ENCODE measurements around the gene H2BW2. TPM values are rescaled to one million over a fixed set of nuclear protein-coding genes. Genes with fewer than 3 reads are reported as not detected.
"Not testable (repeated sequence)": the region's sequence is repeated elsewhere in the genome, so short reads cannot be mapped to it uniquely, and the experiment has no call there.

H2BW2 gene
- total RNA-seq, 2 experiments from 2014 or later: not detected

DNA sequence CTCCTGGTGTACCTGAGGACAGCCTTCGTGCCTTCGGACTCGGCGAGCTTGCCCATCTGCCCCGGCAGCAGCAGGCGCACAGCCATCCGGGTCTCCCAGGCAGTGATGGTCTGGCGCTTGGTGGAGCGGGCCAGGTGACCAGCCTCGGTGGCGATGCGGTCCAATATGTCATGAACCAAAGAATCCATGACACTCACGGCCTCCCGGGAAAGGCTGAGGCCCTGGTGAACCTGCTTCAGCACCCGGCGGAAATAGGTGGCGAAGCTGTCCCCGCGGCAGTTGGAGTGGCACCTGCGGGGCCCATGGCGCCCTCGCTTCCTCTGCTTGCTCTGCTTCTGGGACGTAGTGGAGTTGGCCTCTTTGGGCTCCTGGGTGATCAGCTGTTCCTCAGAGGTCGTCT lies 26.6 kb upstream of the H2BW2 start:
- ATAC-seq (ENCODE audit: poor library complexity): no peak
- no peak overlapping the region for H3K27ac ChIP-seq (ENCODE audit: low read depth in 1 of 2, low read length in 2 of 2)
- H3K4me3 Mint-ChIP-seq: no peak overlapping the region
- H3K36me3 ChIP-seq (ENCODE audit: insufficient read depth, low read length): no peaks in the 10 kb centered on the region
- TF ChIP-seq, protein P1, sequence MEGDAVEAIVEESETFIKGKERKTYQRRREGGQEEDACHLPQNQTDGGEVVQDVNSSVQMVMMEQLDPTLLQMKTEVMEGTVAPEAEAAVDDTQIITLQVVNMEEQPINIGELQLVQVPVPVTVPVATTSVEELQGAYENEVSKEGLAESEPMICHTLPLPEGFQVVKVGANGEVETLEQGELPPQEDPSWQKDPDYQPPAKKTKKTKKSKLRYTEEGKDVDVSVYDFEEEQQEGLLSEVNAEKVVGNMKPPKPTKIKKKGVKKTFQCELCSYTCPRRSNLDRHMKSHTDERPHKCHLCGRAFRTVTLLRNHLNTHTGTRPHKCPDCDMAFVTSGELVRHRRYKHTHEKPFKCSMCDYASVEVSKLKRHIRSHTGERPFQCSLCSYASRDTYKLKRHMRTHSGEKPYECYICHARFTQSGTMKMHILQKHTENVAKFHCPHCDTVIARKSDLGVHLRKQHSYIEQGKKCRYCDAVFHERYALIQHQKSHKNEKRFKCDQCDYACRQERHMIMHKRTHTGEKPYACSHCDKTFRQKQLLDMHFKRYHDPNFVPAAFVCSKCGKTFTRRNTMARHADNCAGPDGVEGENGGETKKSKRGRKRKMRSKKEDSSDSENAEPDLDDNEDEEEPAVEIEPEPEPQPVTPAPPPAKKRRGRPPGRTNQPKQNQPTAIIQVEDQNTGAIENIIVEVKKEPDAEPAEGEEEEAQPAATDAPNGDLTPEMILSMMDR (IDR thresholded peaks at IDR 0.05): no peak
- ChIA-PET CTCF (no interaction called here), POLR2A (no interaction called here)
- peaks cover 0 to 3% of the 10 kb centered on the region in 2 experiments for H3K27me3 ChIP-seq (ENCODE audit: control insufficient read depth in 1 of 2, insufficient read depth in 2 of 2, low read length in 2 of 2)
- DNase-seq: no peak
- no peaks in the 10 kb centered on the region for H3K4me1 ChIP-seq (ENCODE audit: insufficient read depth, low read length)
- H3K4me1 Mint-ChIP-seq (ENCODE audit: low read depth): no peaks in the 10 kb centered on the region
- no peaks in the 10 kb centered on the region for H3K9me3 ChIP-seq (ENCODE audit: control insufficient read depth in 1 of 2, insufficient read depth in 1 of 2, low read length in 2 of 2)
- H3K27ac Mint-ChIP-seq: no peak overlapping the region
- intact Hi-C loops (cut with DNase I, micrococcal nuclease): no loop called here
- H3K4me3 ChIP-seq (ENCODE audit: low read length): no peak overlapping the region
- H3K36me3 Mint-ChIP-seq (ENCODE audit: low read depth): no peaks in the 10 kb centered on the region
- H3K9me3 Mint-ChIP-seq: no peaks in the 10 kb centered on the region
- no peaks in the 10 kb centered on the region for H3K27me3 Mint-ChIP-seq

DNA sequence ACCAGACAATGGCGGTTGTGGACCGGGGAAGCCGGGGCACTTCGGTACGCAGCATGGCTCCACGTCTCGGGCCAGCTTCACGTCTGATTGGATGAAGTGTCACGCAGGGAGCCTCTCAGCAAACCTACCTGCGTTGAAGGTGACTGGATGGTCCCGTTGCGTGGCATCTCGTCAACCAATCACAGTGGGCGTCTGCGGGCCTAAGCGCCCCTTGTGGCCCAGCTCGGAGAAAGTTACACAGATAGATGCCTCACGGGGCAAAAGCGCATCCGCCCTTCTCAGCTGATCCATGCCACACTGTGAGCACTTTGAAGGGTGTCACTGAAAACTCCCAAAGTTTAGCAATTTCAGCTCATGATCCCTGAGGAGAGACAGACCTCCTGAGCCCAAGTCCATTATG lies 26.1 kb upstream of the H2BW2 start, which contains the start of gene H2BW1:
H2BW1 (minus strand) TSS at position 103 of the 400 bp plus-strand sequence. CDS start 132 bp downstream, outside the sequence.
- H3K36me3 Mint-ChIP-seq (ENCODE audit: low read depth): no peaks in the 10 kb centered on the region
- intact Hi-C loops (cut with DNase I, micrococcal nuclease): no loop called here
- Histone ChIP-seq H3K9me3 (ENCODE audit: control insufficient read depth in 1 of 2, insufficient read depth in 1 of 2, low read length in 2 of 2) (no peaks in the 10 kb centered on the region), H3K27me3 (ENCODE audit: control insufficient read depth in 1 of 2, insufficient read depth in 2 of 2, low read length in 2 of 2) (peaks cover 0 to 3% of the 10 kb centered on the region in 2 experiments), H3K36me3 (ENCODE audit: insufficient read depth, low read length) (no peaks in the 10 kb centered on the region), H3K4me1 (ENCODE audit: insufficient read depth, low read length) (no peaks in the 10 kb centered on the region), H3K4me3 (ENCODE audit: low read length) (no peak within 1 kb of the TSS), H3K27ac (ENCODE audit: low read depth in 1 of 2, low read length in 2 of 2) (no peak within 1 kb of the TSS)
- ATAC-seq (ENCODE audit: poor library complexity) (no peak), DNase-seq (no peak)
- TF ChIP-seq, protein P1 (IDR thresholded peaks at IDR 0.05): no peak
- CTCF ChIA-PET: no interaction called here
- no peaks in the 10 kb centered on the region for H3K27me3 Mint-ChIP-seq
- POLR2A ChIA-PET: no interaction called here
- no peaks in the 10 kb centered on the region for H3K4me1 Mint-ChIP-seq (ENCODE audit: low read depth)
- no peak within 1 kb of the TSS for H3K27ac Mint-ChIP-seq
- no peak within 1 kb of the TSS for H3K4me3 Mint-ChIP-seq
- H3K9me3 Mint-ChIP-seq: no peaks in the 10 kb centered on the region

- ATAC-seq (ENCODE audit: poor library complexity); H3K27me3 Mint-ChIP-seq; H3K27ac Mint-ChIP-seq; CTCF ChIA-PET; H3K9me3 ChIP-seq (ENCODE audit: control insufficient read depth in 1 of 2, insufficient read depth in 1 of 2, low read length in 2 of 2); H3K27ac ChIP-seq (ENCODE audit: low read depth in 1 of 2, low read length in 2 of 2); intact Hi-C loops (cut with DNase I, micrococcal nuclease); H3K27me3 ChIP-seq (ENCODE audit: control insufficient read depth in 1 of 2, insufficient read depth in 2 of 2, low read length in 2 of 2); H3K4me1 Mint-ChIP-seq (ENCODE audit: low read depth); H3K36me3 Mint-ChIP-seq (ENCODE audit: low read depth); DNase-seq; H3K36me3 ChIP-seq (ENCODE audit: insufficient read depth, low read length); H3K9me3 Mint-ChIP-seq; H3K4me3 ChIP-seq (ENCODE audit: low read length); H3K4me3 Mint-ChIP-seq; H3K4me1 ChIP-seq (ENCODE audit: insufficient read depth, low read length); POLR2A ChIA-PET: not testable (repeated sequence)
Observed at GRCh38 chrX:104015576-104015975, 24.2 kb upstream of the H2BW2 start.

GRCh38 chrX:104018126-104018525 lies 21.6 kb upstream of the H2BW2 start:
- ATAC-seq (ENCODE audit: poor library complexity): no peak

More at GRCh38 chrX:104018126-104018525, 21.6 kb upstream of the H2BW2 start:
- H3K4me3 Mint-ChIP-seq: no peak overlapping the region
- no peaks in the 10 kb centered on the region for H3K27me3 Mint-ChIP-seq
- ChIA-PET CTCF (no interaction called here), POLR2A (no interaction called here)
- Histone ChIP-seq H3K27me3 (ENCODE audit: control insufficient read depth in 1 of 2, insufficient read depth in 2 of 2, low read length in 2 of 2) (no peaks in the 10 kb centered on the region), H3K9me3 (ENCODE audit: control insufficient read depth in 1 of 2, insufficient read depth in 1 of 2, low read length in 2 of 2) (no peaks in the 10 kb centered on the region), H3K4me1 (ENCODE audit: insufficient read depth, low read length) (no peaks in the 10 kb centered on the region), H3K4me3 (ENCODE audit: low read length) (no peak overlapping the region), H3K27ac (ENCODE audit: low read depth in 1 of 2, low read length in 2 of 2) (no peak overlapping the region), H3K36me3 (ENCODE audit: insufficient read depth, low read length) (no peaks in the 10 kb centered on the region)
- TF ChIP-seq, protein P1 (IDR thresholded peaks at IDR 0.05): no peak
- no peaks in the 10 kb centered on the region for H3K36me3 Mint-ChIP-seq (ENCODE audit: low read depth)
- no peak overlapping the region for H3K27ac Mint-ChIP-seq
- intact Hi-C loops (cut with DNase I, micrococcal nuclease): no loop called here
- no peak for DNase-seq
- H3K9me3 Mint-ChIP-seq: no peaks in the 10 kb centered on the region
- no peaks in the 10 kb centered on the region for H3K4me1 Mint-ChIP-seq (ENCODE audit: low read depth)
